IMR-90 (cell line): ENCODE measurements around the gene CCDC141. TPM values are rescaled to one million over a fixed set of nuclear protein-coding genes. Genes with fewer than 3 reads are reported as not detected.

ENCODE experiments used
- ATAC-seq: fragments of 200-7000 bp; cut with Tn5 transposase; 2 replicates; pipeline ENCODE4 v1.9.1; 2020; ENCODE audit warnings: low read depth, mild to moderate bottlenecking, moderate library complexity
- BruUV-seq: library from RNA; stranded (reverse); fragments of 400-500 nt; replicated peaks from 2 replicates; lab custom pipeline; 2021; lab: Mats Ljungman, UMichigan
- CTCF ChIA-PET: fragments of 300-600 bp; formaldehyde crosslinking; extraction: SDS; loops from one replicate; lab custom pipeline; 2021; ENCODE audit warnings: antibody characterized with exemption; lab: Yijun Ruan, JAX
- POLR2A ChIA-PET: fragments of 300-600 bp; sonication (Branson Sonifier 250); formaldehyde crosslinking; loops from one replicate; lab custom pipeline; 2022; ENCODE audit warnings: antibody characterized with exemption; ENCODE audit not compliant: unreplicated experiment; lab: Charles Lee
- DNase-seq: peaks from one replicate; pipeline ENCODE4 v3.0.0; 2013
- H2AFZ ChIP-seq: replicated peaks from 2 replicates; pipeline ENCODE3; 2013; ENCODE audit warnings: low read length, mild to moderate bottlenecking; ENCODE audit not compliant: poor library complexity
- H2AK5ac ChIP-seq: 2 replicates; pipeline ENCODE4 v1.6.1; 2013; ENCODE audit warnings: low read depth, low read length, inconsistent platforms
- H2AK9ac ChIP-seq: replicated peaks from 2 replicates; pipeline ENCODE3; 2013; ENCODE audit warnings: mild to moderate bottlenecking, low read depth, low read length, moderate library complexity; ENCODE audit not compliant: poor library complexity
- H2BK120ac ChIP-seq: 2 replicates; pipeline ENCODE4 v1.6.1; 2013; ENCODE audit warnings: low read depth, low read length, inconsistent platforms
- H2BK15ac ChIP-seq: 3 replicates; pipeline ENCODE4 v1.6.1; 2013; ENCODE audit warnings: low read depth, low read length, inconsistent platforms
- H2BK20ac ChIP-seq: 2 replicates; pipeline ENCODE4 v1.6.1; 2013; ENCODE audit warnings: low read depth, mild to moderate bottlenecking, inconsistent platforms, low read length, moderate library complexity
- H2BK5ac ChIP-seq: 2 replicates; pipeline ENCODE4 v1.6.1; 2013; ENCODE audit warnings: mild to moderate bottlenecking, low read depth, low read length, inconsistent platforms; ENCODE audit not compliant: poor library complexity, severe bottlenecking
- H3K14ac ChIP-seq: replicated peaks from 2 replicates; pipeline ENCODE4 v1.6.1; 2013; ENCODE audit warnings: low read depth, low read length, inconsistent platforms
- H3K18ac ChIP-seq: 2 replicates; pipeline ENCODE4 v1.6.1; 2013; ENCODE audit warnings: low read depth, low read length, control low read depth
- H3K23ac ChIP-seq: 2 replicates; pipeline ENCODE4 v1.6.1; 2013; ENCODE audit warnings: low read depth, low read length, inconsistent platforms
- H3K27ac ChIP-seq: 2 replicates; pipeline ENCODE4 v1.5.1; 2013; ENCODE audit warnings: mild to moderate bottlenecking, control low read depth, low read length; ENCODE audit not compliant: insufficient read depth
- H3K27me3 ChIP-seq: 2 replicates; pipeline ENCODE4 v1.6.1; 2013; ENCODE audit warnings: low read length; ENCODE audit not compliant: control insufficient read depth, insufficient read depth
- H3K36me3 ChIP-seq: 2 replicates; pipeline ENCODE4 v1.6.1; 2013; ENCODE audit warnings: low read length, mixed read lengths; ENCODE audit not compliant: control insufficient read depth, insufficient read depth
- H3K4ac ChIP-seq: 2 replicates; pipeline ENCODE4 v1.6.1; 2013; ENCODE audit warnings: low read depth, low read length, inconsistent platforms
- H3K4me1 ChIP-seq: 2 replicates; pipeline ENCODE4 v1.6.1; 2013; ENCODE audit warnings: low read length, mixed read lengths; ENCODE audit not compliant: control insufficient read depth, insufficient read depth
- H3K4me2 ChIP-seq: 2 replicates; pipeline ENCODE4 v1.6.1; 2013; ENCODE audit warnings: low read depth, mild to moderate bottlenecking, control low read depth, low read length, moderate library complexity
- H3K4me3 ChIP-seq: 2 replicates; pipeline ENCODE4 v1.5.1; 2013; ENCODE audit warnings: low read depth, mild to moderate bottlenecking, control low read depth, low read length, moderate library complexity; ENCODE audit not compliant: insufficient read depth
- H3K56ac ChIP-seq: 2 replicates; pipeline ENCODE4 v1.6.1; 2013; ENCODE audit warnings: low read length, inconsistent platforms; ENCODE audit not compliant: insufficient read depth; ENCODE audit errors: extremely low read depth
- H3K79me1 ChIP-seq, 2 experiments: 2 replicates each; pipeline ENCODE4 v1.6.1; 2013; ENCODE audit warnings: low read length in 2 of 2, inconsistent platforms in 1 of 2, low read depth in 1 of 2
- H3K9ac ChIP-seq: 2 replicates; pipeline ENCODE4 v1.6.1; 2013; ENCODE audit warnings: low read depth, low read length, control low read depth
- H3K9me1 ChIP-seq: 2 replicates; pipeline ENCODE4 v1.6.1; 2013; ENCODE audit warnings: low read length, inconsistent platforms; ENCODE audit not compliant: insufficient read depth
- H3K9me3 ChIP-seq: 2 replicates; pipeline ENCODE4 v1.6.1; 2013; ENCODE audit warnings: low read length; ENCODE audit not compliant: control insufficient read depth, insufficient read depth
- H4K20me1 ChIP-seq: 2 replicates; pipeline ENCODE4 v1.6.1; 2013; ENCODE audit warnings: low read length, inconsistent platforms; ENCODE audit not compliant: insufficient read depth
- H4K5ac ChIP-seq: 2 replicates; pipeline ENCODE4 v1.6.1; 2013; ENCODE audit warnings: mild to moderate bottlenecking, low read depth, low read length, control low read depth
- H4K8ac ChIP-seq, 2 experiments: 2 replicates each; pipeline ENCODE4 v1.6.1; 2013; ENCODE audit warnings: low read depth in 2 of 2, low read length in 2 of 2, control low read depth in 1 of 2, inconsistent platforms in 1 of 2
- H4K91ac ChIP-seq: 2 replicates; pipeline ENCODE4 v1.6.1; 2013; ENCODE audit warnings: low read depth, low read length, inconsistent platforms; ENCODE audit not compliant: insufficient read depth
- BHLHE40 ChIP-seq: fragments of 150-350 bp; IDR thresholded peaks from 2 replicates; pipeline ENCODE4 v1.6.1; 2016; ENCODE audit warnings: mild to moderate bottlenecking, low read depth, low read length
- FOS ChIP-seq: fragments of 150-350 bp; IDR thresholded peaks from 2 replicates; pipeline ENCODE4 v1.6.1; 2016; ENCODE audit warnings: low read depth, low read length
- NFE2L2 ChIP-seq: fragments of 150-350 bp; IDR thresholded peaks from 2 replicates; pipeline ENCODE4 v1.6.1; 2016; ENCODE audit warnings: low read depth, mild to moderate bottlenecking, low read length
- POLR2A ChIP-seq: IDR thresholded peaks from 2 replicates; pipeline ENCODE4 v1.6.1; 2012; ENCODE audit warnings: mild to moderate bottlenecking, low read depth, low read length
- RFX5 ChIP-seq: IDR thresholded peaks from 2 replicates; pipeline ENCODE4 v1.8.0; 2012; ENCODE audit warnings: low read depth, mild to moderate bottlenecking, low read length, moderate library complexity
- WGBS, 2 experiments: methylation state at CpG; one replicate each; pipeline versions ENCODE4 v1.1.5 to v1.1.7; 2013; ENCODE audit warnings: missing lambda C conversion rate in 2 of 2; ENCODE audit not compliant: insufficient read length in 1 of 2; ENCODE audit errors: extremely low coverage in 2 of 2; 5-methylcytosine and 5-hydroxymethylcytosine counted together
- dilution Hi-C: fragments of 300-500 bp; cut with HindIII; formaldehyde crosslinking; loops from one replicate; pipeline ENCODE4 v1.14.3; 2018; ENCODE audit warnings: low sequenced_read_pairs; ENCODE audit not compliant: unreplicated experiment
- in situ Hi-C: fragments of 300-500 bp; cut with MboI; formaldehyde crosslinking; loops from 3 replicates; pipeline ENCODE4 v1.14.3; 2019; ENCODE audit warnings: low sequenced_read_pairs, inconsistent platforms, mixed read lengths
- intact Hi-C: fragments of 100-400 bp; cut with micrococcal nuclease; formaldehyde crosslinking; loops from 2 replicates; pipeline ENCODE4 v1.10.0; 2022
- polyA plus RNA-seq, 3 experiments: library from polyadenylated mRNA; depleted of rRNA; stranded (reverse); fragments of >200 nt; gene quantifications; 2 replicates each; pipeline ENCODE4 v1.2.3, GENCODE V29; 2012; ENCODE audit warnings: low replicate concordance in 1 of 3
- total RNA-seq: library from RNA; depleted of rRNA; stranded (reverse); fragments of >200 nt; gene quantifications from 2 replicates; pipeline ENCODE4 v1.2.3, GENCODE V29; 2012

The CCDC141 gene
- total and polyA plus RNA-seq, 2 of the 4 experiments (the other 2 are of a cell fraction), result not detected

GRCh38 chr2:178962152-178962551 is 87.8 kb downstream of the CCDC141 start:
- Histone ChIP-seq H3K56ac (no peak overlapping the region), H4K91ac (no peak overlapping the region), H3K79me1 (no peaks in the 10 kb centered on the region), H3K14ac (no peak overlapping the region), H2AK5ac (no peak overlapping the region), H3K4me3 (no peak overlapping the region), H3K4me1 (no peaks in the 10 kb centered on the region), H2BK5ac (no peak overlapping the region), H2BK20ac (no peak overlapping the region), H3K9me3 (no peaks in the 10 kb centered on the region; the same call in 1 of the 2 replicates), H2AK9ac (no peak overlapping the region), H2BK120ac (no peak overlapping the region), H3K23ac (no peak overlapping the region), H4K20me1 (no peaks in the 10 kb centered on the region), H3K27ac (no peak overlapping the region), H4K5ac (no peak overlapping the region), H3K27me3 (no peaks in the 10 kb centered on the region), H3K9me1 (no peaks in the 10 kb centered on the region), H3K18ac (no peak overlapping the region), H3K4ac (no peak overlapping the region), H3K36me3 (no peaks in the 10 kb centered on the region), H2AFZ (no peak overlapping the region), H2BK15ac (no peak overlapping the region), H3K9ac (no peak overlapping the region), H4K8ac (no peak overlapping the region), H3K4me2 (no peak overlapping the region)
- ATAC-seq (no peak), DNase-seq (no peak)
- dilution Hi-C loops (no loop called here), in situ Hi-C loops (no loop called here), intact Hi-C loops (no loop called here)
- WGBS, 2 experiments, result 83% methylated on average over 1 of the region's 1 CpG; no CpG with 5 or more reads in 1 of the 2 experiments
- CTCF ChIA-PET, result no interaction called here
- POLR2A ChIA-PET, result no interaction called here
- no peak for TF ChIP-seq BHLHE40
- TF ChIP-seq RFX5, result no peak
- TF ChIP-seq POLR2A, result no peak
- no peak for TF ChIP-seq FOS
- no peak for TF ChIP-seq NFE2L2
- BruUV-seq, result no TSS peak
